Mucosa of descending colon (tissue), 3 donors: ENCODE results near the gene ZBTB20. TPM values are rescaled to one million over a fixed set of nuclear protein-coding genes. Genes with fewer than 3 reads are reported as not detected.

Experiments used
- ATAC-seq: fragments of 200-7000 bp; cut with Tn5 transposase; one replicate; pipeline ENCODE4 v1.9.1; 2020; ENCODE audit warnings: mild to moderate bottlenecking, moderate library complexity
- DNase-seq, 3 donors: peaks; one replicate each; pipeline ENCODE4 v3.0.0-alpha.2; 2020
- H3K36me3 ChIP-seq: fragments of 200-600 bp; one replicate; pipeline ENCODE4 v1.8.0; 2021; ENCODE audit warnings: low read depth, mild to moderate bottlenecking
- H3K4me1 ChIP-seq: fragments of 200-600 bp; one replicate; pipeline ENCODE4 v1.8.0; 2021; ENCODE audit warnings: low read depth, mild to moderate bottlenecking
- H3K4me3 ChIP-seq: fragments of 200-600 bp; one replicate; pipeline ENCODE4 v1.8.0; 2021; ENCODE audit warnings: mild to moderate bottlenecking
- H3K9me3 ChIP-seq: fragments of 200-600 bp; one replicate; pipeline ENCODE4 v1.8.0; 2021; ENCODE audit warnings: mild to moderate bottlenecking
- CTCF ChIP-seq: fragments of 200-600 bp; IDR thresholded peaks from one replicate; pipeline ENCODE4 v1.8.0; 2022; ENCODE audit warnings: antibody characterized with exemption, mild to moderate bottlenecking
- intact Hi-C, 2 donors: fragments of 100-400 bp; cut with DNase I in 1 of 2; cut with micrococcal nuclease in 1 of 2; formaldehyde crosslinking; loops; one replicate each; pipeline versions ENCODE4 v1.11.0 to v1.11.1; 2022; cut with DNase I, micrococcal nuclease
- total RNA-seq, 3 donors: library from RNA; stranded (reverse); fragmentation: NEBNext Ultra II Directional in 2 of 3; extraction: Animal tissue kit (Norgen Biotek cat#: 25700) in 2 of 3; gene quantifications; one replicate each; pipeline versions ENCODE4 v1.2.1 to v1.2.4, GENCODE V29; 2021 to 2023
- donor health status: DM: no; HTN: no; CAD: no; lungs with moderate emphysema.
- donor health status: DM: no; HTN: no; CAD: no.
- donor health status: DM: no; HTN: yes; CAD: no.

ZBTB20 gene
- total RNA-seq, 3 donors from 2014 or later: 30.6 to 85.6 (median 37.3) TPM

GRCh38 chr3:114510201-114510600 lies 636.9 kb downstream of the ZBTB20 start:
- Histone ChIP-seq H3K4me1 (no peaks in the 10 kb centered on the region), H3K36me3 (no peaks in the 10 kb centered on the region), H3K4me3 (no peak overlapping the region), H3K9me3 (no peaks in the 10 kb centered on the region)
- TF ChIP-seq CTCF: no peak
- intact Hi-C loops: no loop called here
- ATAC-seq (no peak), DNase-seq (no peak)

GRCh38 chr3:114509756-114510155 lies 637.3 kb downstream of the ZBTB20 start:
- no peak for ATAC-seq
- TF ChIP-seq CTCF: no peak
- Histone ChIP-seq H3K36me3 (no peaks in the 10 kb centered on the region), H3K9me3 (no peaks in the 10 kb centered on the region), H3K4me1 (no peaks in the 10 kb centered on the region), H3K4me3 (no peak overlapping the region)
- DNase-seq: no peak
- intact Hi-C loops: no loop called here

GRCh38 chr3:114508976-114509375 lies 638.1 kb downstream of the ZBTB20 start:
- TF ChIP-seq CTCF: no peak
- no peaks in the 10 kb centered on the region for H3K36me3 ChIP-seq
- no peak for ATAC-seq

GRCh38 chr3:114508208-114508607 lies 638.9 kb downstream of the ZBTB20 start:
- H3K4me1 ChIP-seq: no peaks in the 10 kb centered on the region
- no peak overlapping the region for H3K4me3 ChIP-seq
- ATAC-seq (no peak), DNase-seq (no peak)
- intact Hi-C loops: no loop called here
- no peaks in the 10 kb centered on the region for H3K36me3 ChIP-seq
- H3K9me3 ChIP-seq: no peaks in the 10 kb centered on the region
- TF ChIP-seq CTCF: no peak

More at GRCh38 chr3:114508976-114509375, 638.1 kb downstream of the ZBTB20 start:
- intact Hi-C loops: no loop called here
- Histone ChIP-seq H3K4me1 (no peaks in the 10 kb centered on the region), H3K9me3 (no peaks in the 10 kb centered on the region), H3K4me3 (no peak overlapping the region)
- DNase-seq: no peak

GRCh38 chr3:114506591-114507300 lies 640.3 kb downstream of the ZBTB20 start:
- Histone ChIP-seq H3K4me3 (no peak overlapping the region), H3K9me3 (no peaks in the 10 kb centered on the region), H3K36me3 (no peaks in the 10 kb centered on the region), H3K4me1 (no peaks in the 10 kb centered on the region)
- DNase-seq: no peak
- no peak for TF ChIP-seq CTCF
- ATAC-seq: no peak
- intact Hi-C loops: no loop called here
